Stimulated activated CD4-positive, alpha-beta T cell treated with anti-CD3 and anti-CD28 coated beads, Interleukin-12 subunit alpha, Interleukin-12 subunit beta, amount 100 ng/mL, for 48 hours (primary cell): ENCODE measurements around the gene NRP1.

Experiments used
- DNase-seq, 3 donors: peaks; one replicate each; pipeline ENCODE4 v3.0.0-alpha.2; 2020; ENCODE audit warnings: low read depth in 2 of 3, low spot score in 1 of 3

The NRP1 gene

GRCh38 chr10:33350041-33350440 lies 15.6 kb upstream of the NRP1 start:
- DNase-seq = no peak

- DNase-seq = no peak
These were observed 14.8 kb upstream of the NRP1 start for GRCh38 chr10:33349268-33349667.

GRCh38 chr10:33347211-33347610 lies 12.7 kb upstream of the NRP1 start:
- no peak for DNase-seq

- DNase-seq = no peak
These were observed 10.8 kb upstream of the NRP1 start for GRCh38 chr10:33345236-33345635.

- no peak for DNase-seq
These were observed 10.2 kb upstream of the NRP1 start for GRCh38 chr10:33344676-33345075.

- no peak for DNase-seq
These were observed 7.2 kb upstream of the NRP1 start for GRCh38 chr10:33341637-33342036.

- no peak for DNase-seq
These were observed 3.0 kb upstream of the NRP1 start for GRCh38 chr10:33337326-33337957.

GRCh38 chr10:33336582-33337325 lies 2.3 kb upstream of the NRP1 start:
- DNase-seq = no peak

- no peak for DNase-seq
These were observed 1.5 kb upstream of the NRP1 start for GRCh38 chr10:33335801-33336581.

- no peak for DNase-seq
These were observed 1.0 kb upstream of the NRP1 start for GRCh38 chr10:33335551-33335800.

- peak in 1 of 3 donors; percentile 15 for DNase-seq
These were observed 511 bp upstream of the NRP1 start for GRCh38 chr10:33334805-33335550.

GRCh38 chr10:33333260-33334101 lies 986 bp downstream of the NRP1 start:
- DNase-seq = no peak

- no peak for DNase-seq
These were observed 2.0 kb downstream of the NRP1 start for GRCh38 chr10:33332183-33333065.

GRCh38 chr10:33331379-33331694 lies 3.1 kb downstream of the NRP1 start:
- no peak for DNase-seq

- peak; percentile 66 to 82 (median 72) for DNase-seq
These were observed 3.7 kb downstream of the NRP1 start for GRCh38 chr10:33330543-33331378.

- no peak for DNase-seq
These were observed 5.3 kb downstream of the NRP1 start for GRCh38 chr10:33329178-33329577.

GRCh38 chr10:33328253-33328652 lies 6.2 kb downstream of the NRP1 start:
- no peak for DNase-seq

- DNase-seq = no peak
These were observed 6.7 kb downstream of the NRP1 start for GRCh38 chr10:33327751-33328150.

GRCh38 chr10:33326933-33327332 lies 7.5 kb downstream of the NRP1 start:
- DNase-seq = no peak
